RWPE2 (cell line): ENCODE measurements around the gene MARCOL.

ENCODE experiments used
- ATAC-seq: fragments of 200-7000 bp; cut with Tn5 transposase; 3 replicates; pipeline ENCODE4 v1.9.1; 2021; ENCODE audit warnings: low read depth
- DNase-seq: peaks from one replicate; pipeline ENCODE4 v3.0.0-alpha.2; 2020; ENCODE audit warnings: low spot score
- H3K27ac ChIP-seq: fragments of 450-650 bp; 2 replicates; pipeline ENCODE4 v1.5.1; 2017; ENCODE audit warnings: mild to moderate bottlenecking; ENCODE audit not compliant: poor library complexity, severe bottlenecking
- H3K27me3 ChIP-seq: fragments of 250-450 bp; sonication (Bioruptor Pico); 2 replicates; pipeline ENCODE4 v1.5.1; 2021; ENCODE audit warnings: mild to moderate bottlenecking, moderate library complexity; ENCODE audit not compliant: insufficient read depth, poor library complexity, severe bottlenecking
- H3K36me3 ChIP-seq: fragments of 250-450 bp; sonication (Bioruptor Pico); 2 replicates; pipeline ENCODE4 v1.5.1; 2020; ENCODE audit warnings: low read depth, mild to moderate bottlenecking, moderate library complexity
- H3K4me1 ChIP-seq: fragments of 250-450 bp; sonication (Bioruptor Pico); 2 replicates; pipeline ENCODE4 v1.5.1; 2021; ENCODE audit warnings: mild to moderate bottlenecking, moderate library complexity; ENCODE audit not compliant: insufficient read depth, poor library complexity, severe bottlenecking
- H3K4me3 ChIP-seq: fragments of 250-450 bp; sonication (Bioruptor Pico); 2 replicates; pipeline ENCODE4 v1.5.1; 2021; ENCODE audit warnings: mild to moderate bottlenecking, moderate library complexity; ENCODE audit not compliant: severe bottlenecking
- H3K9me3 ChIP-seq: fragments of 250-450 bp; sonication (Bioruptor Pico); 2 replicates; pipeline ENCODE4 v1.5.1; 2021; ENCODE audit warnings: mild to moderate bottlenecking, moderate library complexity; ENCODE audit not compliant: severe bottlenecking
- TF ChIP-seq, protein P1 (sequence below): fragments of 450-650 bp; IDR thresholded peaks from one replicate; pipeline ENCODE4 v1.5.1; 2017; ENCODE audit warnings: mild to moderate bottlenecking, moderate library complexity; ENCODE audit not compliant: poor library complexity, severe bottlenecking

Gene MARCOL

GRCh38 chr5:148214665-148215185, 23.6 kb upstream of the MARCOL start:
- no peaks in the 10 kb centered on the region for H3K4me1 ChIP-seq
- H3K9me3 ChIP-seq: no peaks in the 10 kb centered on the region
- H3K27me3 ChIP-seq: no peaks in the 10 kb centered on the region
- no peaks in the 10 kb centered on the region for H3K36me3 ChIP-seq
- H3K27ac ChIP-seq: no peak overlapping the region
- TF ChIP-seq, protein P1, sequence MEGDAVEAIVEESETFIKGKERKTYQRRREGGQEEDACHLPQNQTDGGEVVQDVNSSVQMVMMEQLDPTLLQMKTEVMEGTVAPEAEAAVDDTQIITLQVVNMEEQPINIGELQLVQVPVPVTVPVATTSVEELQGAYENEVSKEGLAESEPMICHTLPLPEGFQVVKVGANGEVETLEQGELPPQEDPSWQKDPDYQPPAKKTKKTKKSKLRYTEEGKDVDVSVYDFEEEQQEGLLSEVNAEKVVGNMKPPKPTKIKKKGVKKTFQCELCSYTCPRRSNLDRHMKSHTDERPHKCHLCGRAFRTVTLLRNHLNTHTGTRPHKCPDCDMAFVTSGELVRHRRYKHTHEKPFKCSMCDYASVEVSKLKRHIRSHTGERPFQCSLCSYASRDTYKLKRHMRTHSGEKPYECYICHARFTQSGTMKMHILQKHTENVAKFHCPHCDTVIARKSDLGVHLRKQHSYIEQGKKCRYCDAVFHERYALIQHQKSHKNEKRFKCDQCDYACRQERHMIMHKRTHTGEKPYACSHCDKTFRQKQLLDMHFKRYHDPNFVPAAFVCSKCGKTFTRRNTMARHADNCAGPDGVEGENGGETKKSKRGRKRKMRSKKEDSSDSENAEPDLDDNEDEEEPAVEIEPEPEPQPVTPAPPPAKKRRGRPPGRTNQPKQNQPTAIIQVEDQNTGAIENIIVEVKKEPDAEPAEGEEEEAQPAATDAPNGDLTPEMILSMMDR: no peak
- no peak overlapping the region for H3K4me3 ChIP-seq
- DNase-seq (no peak), ATAC-seq (no peak)

DNA sequence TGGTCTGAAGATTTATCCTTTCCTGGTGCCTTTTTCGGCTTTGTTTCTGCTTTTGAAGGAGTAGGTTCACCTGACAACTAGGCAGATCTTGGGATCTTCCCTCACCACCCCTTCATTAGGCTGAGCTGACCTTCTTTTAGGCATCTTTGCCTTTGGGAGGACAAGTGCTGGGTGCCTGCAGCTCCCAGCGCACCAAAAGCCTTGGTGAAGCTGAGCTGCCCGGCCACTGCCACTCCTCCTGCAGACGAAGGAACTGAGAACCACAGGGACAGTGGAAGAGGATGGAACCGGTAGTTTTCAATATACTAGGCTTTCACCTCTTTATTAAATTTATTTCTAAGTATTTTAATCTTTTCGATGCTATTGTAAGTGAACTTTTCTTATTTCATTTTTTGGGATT, 16.8 kb upstream of the MARCOL start:
- ATAC-seq (no peak), DNase-seq (no peak)
- H3K27ac ChIP-seq: no peak overlapping the region

DNA sequence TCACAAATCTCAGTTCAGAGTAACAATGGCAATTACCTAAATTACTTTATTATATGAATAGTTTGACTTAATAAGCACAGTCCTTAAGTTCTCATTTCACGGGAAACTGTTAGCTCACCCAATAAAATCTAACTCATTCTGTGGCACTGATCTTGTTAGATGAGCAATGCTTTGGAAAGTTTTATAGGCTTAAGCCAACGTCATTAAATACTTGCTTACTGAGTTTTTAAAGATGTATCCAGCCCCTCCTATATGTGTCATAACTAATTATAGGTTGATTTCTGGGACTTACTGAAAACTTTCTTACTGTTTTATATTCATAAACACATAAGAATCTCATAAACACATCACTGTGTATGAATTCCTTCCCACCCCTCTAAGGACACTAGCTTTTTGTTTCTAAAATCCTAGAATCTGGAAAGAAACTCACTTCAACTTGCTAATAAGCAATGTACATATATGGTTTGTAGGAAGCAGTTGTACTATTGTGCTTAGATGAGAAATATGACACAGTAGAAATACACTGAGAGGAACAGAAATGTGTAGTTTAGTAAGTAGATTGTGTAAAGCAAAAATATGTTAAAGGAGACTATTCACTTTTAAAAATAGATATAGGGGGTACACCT, 14.1 kb upstream of the MARCOL start:
- H3K27ac ChIP-seq: peak overlapping the region; percentile 84
- H3K4me3 ChIP-seq: no peak overlapping the region
- no peaks in the 10 kb centered on the region for H3K27me3 ChIP-seq
- DNase-seq (no peak), ATAC-seq (peak; percentile 95)
- H3K36me3 ChIP-seq: no peaks in the 10 kb centered on the region
- H3K9me3 ChIP-seq: no peaks in the 10 kb centered on the region
- peaks cover 17% of the 10 kb centered on the region for H3K4me1 ChIP-seq
- TF ChIP-seq, protein P1: no peak

More for the DNA sequence above, 16.8 kb upstream of the MARCOL start:
- Histone ChIP-seq H3K27me3 (no peaks in the 10 kb centered on the region), H3K9me3 (no peaks in the 10 kb centered on the region), H3K4me3 (no peak overlapping the region), H3K4me1 (peaks cover 17% of the 10 kb centered on the region), H3K36me3 (no peaks in the 10 kb centered on the region)
- TF ChIP-seq, protein P1: no peak

GRCh38 chr5:148228392-148228984, 9.8 kb upstream of the MARCOL start:
- Histone ChIP-seq H3K4me1 (peaks cover 12% of the 10 kb centered on the region), H3K36me3 (no peaks in the 10 kb centered on the region), H3K27ac (no peak overlapping the region), H3K4me3 (no peak overlapping the region), H3K9me3 (no peaks in the 10 kb centered on the region), H3K27me3 (no peaks in the 10 kb centered on the region)
- DNase-seq: no peak
- TF ChIP-seq, protein P1: no peak
- no peak for ATAC-seq

- DNase-seq: no peak
- Histone ChIP-seq H3K27me3 (no peaks in the 10 kb centered on the region), H3K4me1 (peaks cover 2% of the 10 kb centered on the region), H3K9me3 (no peaks in the 10 kb centered on the region), H3K27ac (no peak overlapping the region), H3K36me3 (no peaks in the 10 kb centered on the region), H3K4me3 (no peak overlapping the region)
- ATAC-seq: no peak
- TF ChIP-seq, protein P1: no peak
Observed at GRCh38 chr5:148229840-148230239, 8.5 kb upstream of the MARCOL start.
